ENCODE measurements around the gene SLC25A39.

DNA sequence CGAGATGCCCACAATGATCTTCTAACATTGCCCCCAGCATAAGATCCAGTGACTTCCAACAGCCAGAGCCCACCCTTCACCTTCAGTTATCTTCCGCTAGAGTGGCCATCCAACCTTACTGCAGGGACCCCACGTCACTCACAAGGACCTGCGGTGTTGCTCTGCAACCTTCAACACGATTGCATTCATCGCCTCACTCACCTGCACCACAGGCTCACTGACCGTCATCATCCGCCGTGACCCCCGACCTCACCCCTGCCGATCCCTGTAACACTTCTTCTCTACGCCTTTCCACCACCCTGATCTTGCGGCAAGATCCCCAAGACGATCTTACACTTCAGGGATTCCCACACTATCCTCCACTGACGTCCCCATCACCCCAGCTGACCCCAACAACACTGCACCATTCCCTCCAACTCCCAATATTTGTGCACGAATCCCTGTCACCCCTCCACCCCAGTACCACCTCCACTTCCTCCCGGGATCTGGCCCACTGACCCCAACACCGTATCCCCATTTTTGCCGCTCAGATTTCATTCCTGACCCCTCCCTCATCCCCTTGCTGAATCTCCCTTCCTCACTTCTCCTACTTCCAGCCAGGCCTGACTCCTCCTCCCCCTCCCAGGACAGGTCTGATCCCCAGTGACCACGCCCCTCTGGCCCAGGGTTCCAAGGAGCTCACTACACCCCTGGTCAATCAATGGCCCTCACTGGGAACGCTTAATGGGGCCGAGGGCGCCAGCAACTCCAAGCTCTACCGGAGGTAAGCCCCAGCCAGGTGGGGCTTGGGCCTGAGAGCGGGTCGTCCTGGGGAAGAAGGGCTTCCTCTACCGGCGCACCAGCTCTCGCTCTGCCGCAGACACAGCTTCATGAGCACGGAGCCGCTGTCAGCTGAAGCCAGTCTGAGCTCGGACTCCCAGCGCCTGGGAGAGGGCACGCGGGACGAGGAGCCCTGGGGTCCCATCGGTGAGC, 8.6 kb downstream of the SLC25A39 start:
- TF ChIP-seq, protein P1, sequence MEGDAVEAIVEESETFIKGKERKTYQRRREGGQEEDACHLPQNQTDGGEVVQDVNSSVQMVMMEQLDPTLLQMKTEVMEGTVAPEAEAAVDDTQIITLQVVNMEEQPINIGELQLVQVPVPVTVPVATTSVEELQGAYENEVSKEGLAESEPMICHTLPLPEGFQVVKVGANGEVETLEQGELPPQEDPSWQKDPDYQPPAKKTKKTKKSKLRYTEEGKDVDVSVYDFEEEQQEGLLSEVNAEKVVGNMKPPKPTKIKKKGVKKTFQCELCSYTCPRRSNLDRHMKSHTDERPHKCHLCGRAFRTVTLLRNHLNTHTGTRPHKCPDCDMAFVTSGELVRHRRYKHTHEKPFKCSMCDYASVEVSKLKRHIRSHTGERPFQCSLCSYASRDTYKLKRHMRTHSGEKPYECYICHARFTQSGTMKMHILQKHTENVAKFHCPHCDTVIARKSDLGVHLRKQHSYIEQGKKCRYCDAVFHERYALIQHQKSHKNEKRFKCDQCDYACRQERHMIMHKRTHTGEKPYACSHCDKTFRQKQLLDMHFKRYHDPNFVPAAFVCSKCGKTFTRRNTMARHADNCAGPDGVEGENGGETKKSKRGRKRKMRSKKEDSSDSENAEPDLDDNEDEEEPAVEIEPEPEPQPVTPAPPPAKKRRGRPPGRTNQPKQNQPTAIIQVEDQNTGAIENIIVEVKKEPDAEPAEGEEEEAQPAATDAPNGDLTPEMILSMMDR (IDR thresholded peaks at IDR 0.05) = no peak
- TF ChIP-seq POLR2A (IDR thresholded peaks at IDR 0.05) = no peak
